Ascending aorta (tissue), 2 donors: ENCODE results near the gene CALHM2. TPM values are rescaled to one million over a fixed set of nuclear protein-coding genes. Genes with fewer than 3 reads are reported as not detected.
"Not testable (repeated sequence)": the region's sequence is repeated elsewhere in the genome, so short reads cannot be mapped to it uniquely, and the experiment has no call there.

Experiments used
- DNase-seq, 2 donors: peaks; one replicate each; pipeline ENCODE4 v3.0.0-alpha.2; 2019; ENCODE audit warnings: low spot score in 2 of 2
- H3K27ac ChIP-seq, 2 donors: fragments of 200-600 bp; sonication (generic); one replicate each; pipeline ENCODE4 v1.5.1; 2016 to 2017; ENCODE audit warnings: mild to moderate bottlenecking in 1 of 2
- H3K27me3 ChIP-seq: fragments of 200-600 bp; sonication (generic); one replicate; pipeline ENCODE4 v1.5.1; 2017
- H3K36me3 ChIP-seq, 2 donors: fragments of 200-600 bp; sonication (generic); one replicate each; pipeline ENCODE4 v1.5.1; 2016
- H3K4me1 ChIP-seq, 2 donors: fragments of 200-600 bp; sonication (generic); one replicate each; pipeline ENCODE4 v1.5.1; 2016 to 2017; ENCODE audit warnings: mild to moderate bottlenecking in 1 of 2
- H3K4me3 ChIP-seq, 2 donors: fragments of 200-600 bp; sonication (generic); one replicate each; pipeline ENCODE4 v1.5.1; 2016 to 2017; ENCODE audit warnings: mild to moderate bottlenecking in 1 of 2
- H3K9me3 ChIP-seq, 2 donors: fragments of 200-600 bp; sonication (generic); one replicate each; pipeline ENCODE4 v1.5.1; 2016
- CTCF ChIP-seq, 3 experiments: fragments of 200-600 bp in 2 of 3; fragments of 450-650 bp in 1 of 3; sonication (generic) in 2 of 3; IDR thresholded peaks; one replicate each; pipeline ENCODE4 v1.5.1; 2016 to 2019; ENCODE audit warnings: antibody characterized with exemption in 3 of 3, mild to moderate bottlenecking in 1 of 3, moderate library complexity in 1 of 3
- intact Hi-C: fragments of 100-400 bp; cut with DNase I; formaldehyde crosslinking; loops from one replicate; pipeline ENCODE4 v1.15.1; 2023
- total RNA-seq: library from RNA; depleted of rRNA; stranded (reverse); fragments of >200 nt; gene quantifications from one replicate; pipeline ENCODE4 v1.1.0, GENCODE V29; 2016

The CALHM2 gene
- total RNA-seq, 1 donor from 2014 or later: 124 TPM

- Histone ChIP-seq H3K36me3 (peaks cover 41 to 72% of the 10 kb centered on the region in 2 donors), H3K9me3 (no peaks in the 10 kb centered on the region), H3K4me3 (no peak overlapping the region), H3K4me1 (no peaks in the 10 kb centered on the region), H3K27ac (no peak overlapping the region), H3K27me3 (no peaks in the 10 kb centered on the region)
- no peak for TF ChIP-seq CTCF (IDR thresholded peaks at IDR 0.05)
- intact Hi-C loops: no loop called here
- no peak for DNase-seq
Measured at GRCh38 chr10:103427866-103428265, 24.3 kb downstream of the CALHM2 start.

- Histone ChIP-seq H3K9me3 (no peaks in the 10 kb centered on the region), H3K27me3 (no peaks in the 10 kb centered on the region), H3K4me1 (no peaks in the 10 kb centered on the region), H3K27ac (no peak overlapping the region), H3K4me3 (no peak overlapping the region), H3K36me3 (peaks cover 56 to 87% of the 10 kb centered on the region in 2 donors)
- intact Hi-C loops: no loop called here
- no peak for DNase-seq
- TF ChIP-seq CTCF (IDR thresholded peaks at IDR 0.05): no peak
Measured at GRCh38 chr10:103423748-103424147, 28.4 kb downstream of the CALHM2 start.

GRCh38 chr10:103419101-103419500 lies 33.1 kb downstream of the CALHM2 start:
- Histone ChIP-seq H3K27ac (no peak overlapping the region), H3K36me3 (peaks cover 83 to 94% of the 10 kb centered on the region in 2 donors), H3K27me3 (no peaks in the 10 kb centered on the region), H3K4me3 (no peak overlapping the region), H3K9me3 (no peaks in the 10 kb centered on the region), H3K4me1 (no peaks in the 10 kb centered on the region)
- intact Hi-C loops: no loop called here
- TF ChIP-seq CTCF (IDR thresholded peaks at IDR 0.05): no peak
- no peak for DNase-seq

- H3K9me3 ChIP-seq: no peaks in the 10 kb centered on the region
- H3K36me3 ChIP-seq: peaks cover 84 to 94% of the 10 kb centered on the region in 2 donors
- no peaks in the 10 kb centered on the region for H3K4me1 ChIP-seq
- intact Hi-C loops: loop anchor here (1.0 kb wide), 2 partner anchors 65 to 69 kb away; no protein-coding TSS in a partner anchor
- no peak for TF ChIP-seq CTCF (IDR thresholded peaks at IDR 0.05)
- DNase-seq: no peak
- H3K27ac ChIP-seq: no peak overlapping the region
- H3K27me3 ChIP-seq: no peaks in the 10 kb centered on the region
- H3K4me3 ChIP-seq: no peak overlapping the region
Measured at GRCh38 chr10:103417601-103418000, 34.6 kb downstream of the CALHM2 start.

GRCh38 chr10:103417148-103417469 lies 35.1 kb downstream of the CALHM2 start:
- not testable (repeated sequence) for DNase-seq, H3K27ac ChIP-seq, H3K4me3 ChIP-seq, H3K27me3 ChIP-seq, H3K9me3 ChIP-seq, H3K4me1 ChIP-seq
- intact Hi-C loops: loop anchor here (1.0 kb wide), 2 partner anchors 65 to 69 kb away; no protein-coding TSS in a partner anchor
- peaks cover 85 to 94% of the 10 kb centered on the region in 2 donors for H3K36me3 ChIP-seq

- H3K36me3 ChIP-seq: peaks cover 90 to 98% of the 10 kb centered on the region in 2 donors
- peak in 1 of 2 donors; percentile 76 for DNase-seq
- no peaks in the 10 kb centered on the region for H3K4me1 ChIP-seq
- no peak overlapping the region for H3K4me3 ChIP-seq
- intact Hi-C loops: loop anchor here (1.0 kb wide), 2 partner anchors 66 to 70 kb away; no protein-coding TSS in a partner anchor
- H3K27ac ChIP-seq: no peak overlapping the region
- no peaks in the 10 kb centered on the region for H3K9me3 ChIP-seq
- TF ChIP-seq CTCF (IDR thresholded peaks at IDR 0.05): peak; percentile 47 to 72 (median 66)
- H3K27me3 ChIP-seq: no peaks in the 10 kb centered on the region
Measured at GRCh38 chr10:103416436-103417147, 35.6 kb downstream of the CALHM2 start.
